Duodenal mucosa (tissue), 2 donors: ENCODE data around the gene FAM83G.

ENCODE experiments used
- H3K27ac ChIP-seq: one replicate; pipeline ENCODE4 v1.7.0; 2013; ENCODE audit warnings: low read depth, low read length
- H3K27me3 ChIP-seq, 2 donors: one replicate each; pipeline ENCODE4 v1.7.0; 2013; ENCODE audit warnings: low read length in 2 of 2, control low read depth in 1 of 2; ENCODE audit not compliant: insufficient read depth in 2 of 2, control insufficient read depth in 1 of 2
- H3K36me3 ChIP-seq, 2 donors: one replicate each; pipeline ENCODE4 v1.7.0; 2013; ENCODE audit warnings: low read length in 2 of 2, control low read depth in 1 of 2; ENCODE audit not compliant: insufficient read depth in 2 of 2, control insufficient read depth in 1 of 2
- H3K4me1 ChIP-seq, 2 donors: one replicate each; pipeline ENCODE4 v1.7.0; 2013; ENCODE audit warnings: low read length in 2 of 2, control low read depth in 1 of 2; ENCODE audit not compliant: insufficient read depth in 2 of 2, control insufficient read depth in 1 of 2
- H3K4me3 ChIP-seq, 2 donors: one replicate each; pipeline ENCODE4 v1.7.0; 2013; ENCODE audit warnings: low read length in 2 of 2, low read depth in 1 of 2
- H3K9ac ChIP-seq, 2 donors: one replicate each; pipeline ENCODE4 v1.7.0; 2013; ENCODE audit warnings: low read length in 2 of 2, low read depth in 1 of 2
- H3K9me3 ChIP-seq, 2 donors: one replicate each; pipeline ENCODE4 v1.7.0; 2013; ENCODE audit warnings: low read length in 2 of 2, control low read depth in 1 of 2; ENCODE audit not compliant: control insufficient read depth in 1 of 2

Gene FAM83G

DNA sequence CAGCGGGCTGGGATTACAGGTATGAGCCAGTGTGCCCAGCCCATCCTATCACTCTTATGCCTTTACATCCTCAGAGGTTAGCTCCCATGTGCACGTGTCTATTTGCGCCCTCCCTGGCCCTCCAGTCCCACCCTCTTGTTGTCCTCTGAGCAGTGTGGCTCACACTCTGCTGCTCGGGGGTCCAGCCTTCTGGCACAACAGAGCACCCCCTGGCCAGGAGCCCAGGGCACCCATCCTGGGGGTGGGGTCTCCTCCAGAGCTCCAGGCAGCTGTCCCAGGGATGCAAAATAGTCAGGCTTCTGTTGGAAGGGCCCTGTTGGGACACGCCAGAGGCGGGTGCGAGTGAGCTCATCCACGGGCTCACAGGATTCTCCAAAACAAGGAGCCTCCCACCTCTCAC is 11.7 kb upstream of the FAM83G start:
- Histone ChIP-seq H3K9me3 (no peaks in the 10 kb centered on the region), H3K36me3 (no peaks in the 10 kb centered on the region), H3K27ac (no peak overlapping the region), H3K27me3 (no peaks in the 10 kb centered on the region), H3K4me1 (peaks cover 6 to 12% of the 10 kb centered on the region in 2 donors), H3K9ac (no peak overlapping the region), H3K4me3 (no peak overlapping the region)

DNA sequence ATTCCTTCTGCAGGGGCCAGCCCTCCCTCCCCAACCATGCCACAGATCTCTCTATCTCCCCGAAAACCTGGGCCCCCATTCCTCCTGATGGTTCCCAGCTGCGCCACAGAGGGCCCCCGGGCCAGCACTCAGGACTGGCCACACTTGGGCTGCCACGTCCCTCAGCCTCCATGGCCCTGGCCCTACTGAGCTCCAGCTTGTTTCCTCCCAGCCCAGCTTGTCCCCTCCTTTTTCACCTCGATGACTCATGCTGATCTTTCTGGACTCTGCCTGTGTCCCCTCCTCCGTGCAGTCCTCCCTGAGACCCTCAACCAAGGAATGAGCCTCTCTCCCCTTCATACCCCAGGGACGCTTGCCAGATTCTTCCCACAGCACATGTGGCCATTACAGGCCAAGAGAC is 10.9 kb upstream of the FAM83G start:
- Histone ChIP-seq H3K9me3 (no peaks in the 10 kb centered on the region), H3K27ac (no peak overlapping the region), H3K4me1 (peaks cover 10 to 16% of the 10 kb centered on the region in 2 donors), H3K9ac (no peak overlapping the region), H3K36me3 (no peaks in the 10 kb centered on the region), H3K27me3 (no peaks in the 10 kb centered on the region), H3K4me3 (no peak overlapping the region)

DNA sequence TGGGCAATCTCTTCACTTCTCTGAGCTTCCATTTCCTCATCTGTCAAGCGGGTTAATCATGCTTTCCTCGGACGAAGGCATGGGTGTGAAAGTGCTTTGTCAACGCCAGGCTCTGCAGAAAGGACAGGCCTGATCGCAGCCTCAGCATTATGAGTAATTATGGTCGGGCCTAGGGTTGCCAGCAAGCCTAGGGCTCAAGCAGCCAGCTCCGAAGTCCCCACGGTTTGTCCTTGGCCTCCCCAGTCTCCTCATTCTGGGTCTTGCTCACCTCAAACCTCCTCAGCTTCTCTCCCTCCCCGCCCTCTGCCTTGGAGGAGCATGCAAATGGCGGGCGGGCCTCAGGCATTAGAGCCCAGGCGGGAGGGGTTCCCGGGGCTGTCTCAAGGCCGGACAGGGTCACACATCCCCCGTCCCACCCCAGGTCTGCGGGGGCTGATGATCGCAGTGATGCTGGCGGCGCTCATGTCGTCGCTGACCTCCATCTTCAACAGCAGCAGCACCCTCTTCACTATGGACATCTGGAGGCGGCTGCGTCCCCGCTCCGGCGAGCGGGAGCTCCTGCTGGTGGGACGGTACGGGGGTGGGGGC is 10.2 kb upstream of the FAM83G start:
- no peaks in the 10 kb centered on the region for H3K9me3 ChIP-seq
- no peak overlapping the region for H3K27ac ChIP-seq
- H3K27me3 ChIP-seq = no peaks in the 10 kb centered on the region
- no peak overlapping the region for H3K9ac ChIP-seq
- H3K36me3 ChIP-seq = no peaks in the 10 kb centered on the region
- H3K4me1 ChIP-seq = peaks cover 10 to 16% of the 10 kb centered on the region in 2 donors
- no peak overlapping the region for H3K4me3 ChIP-seq

DNA sequence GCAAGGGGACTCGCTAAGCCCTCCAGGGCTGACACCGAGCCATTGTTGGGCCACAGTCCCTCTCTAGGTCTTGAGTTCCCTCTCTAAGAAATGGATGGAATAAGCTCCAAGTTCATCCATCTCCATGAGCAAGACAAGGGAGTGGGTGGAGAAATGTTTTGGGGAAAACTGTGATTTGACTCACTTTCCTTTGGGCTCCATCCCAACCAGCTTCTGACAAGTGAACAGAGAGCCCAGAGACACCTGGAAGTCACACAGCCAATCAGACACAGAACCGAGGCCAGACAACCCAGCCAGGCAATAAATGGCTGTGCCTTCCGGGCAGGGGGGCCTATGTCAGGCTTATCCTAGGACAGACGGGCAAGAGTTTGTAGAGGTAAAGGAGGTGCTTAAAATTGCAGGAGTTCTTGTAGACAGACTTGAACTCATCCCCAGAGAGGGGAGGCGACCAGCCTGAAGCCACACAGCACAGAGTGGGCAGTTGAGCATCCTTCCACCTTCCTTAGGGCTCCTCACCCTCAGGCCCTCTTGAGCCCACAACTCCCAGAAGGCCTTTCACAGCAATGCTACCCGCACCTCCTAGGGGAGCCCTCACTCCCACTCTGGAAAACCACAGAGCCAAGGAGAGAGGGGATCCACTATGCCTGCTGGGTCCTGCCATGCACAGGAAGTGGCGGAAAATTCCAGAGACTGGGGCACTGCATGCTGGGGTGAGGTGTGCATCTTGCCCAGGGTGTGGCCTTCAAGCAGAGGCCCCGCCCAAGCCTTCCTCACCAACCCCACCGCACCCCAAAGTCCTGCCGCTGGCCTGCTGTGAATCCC is 9.5 kb upstream of the FAM83G start:
- H3K9ac ChIP-seq = no peak overlapping the region
- H3K36me3 ChIP-seq = no peaks in the 10 kb centered on the region
- H3K4me1 ChIP-seq = peaks cover 10 to 16% of the 10 kb centered on the region in 2 donors
- H3K9me3 ChIP-seq = no peaks in the 10 kb centered on the region
- H3K27me3 ChIP-seq = no peaks in the 10 kb centered on the region
- H3K4me3 ChIP-seq = no peak overlapping the region
- no peak overlapping the region for H3K27ac ChIP-seq

DNA sequence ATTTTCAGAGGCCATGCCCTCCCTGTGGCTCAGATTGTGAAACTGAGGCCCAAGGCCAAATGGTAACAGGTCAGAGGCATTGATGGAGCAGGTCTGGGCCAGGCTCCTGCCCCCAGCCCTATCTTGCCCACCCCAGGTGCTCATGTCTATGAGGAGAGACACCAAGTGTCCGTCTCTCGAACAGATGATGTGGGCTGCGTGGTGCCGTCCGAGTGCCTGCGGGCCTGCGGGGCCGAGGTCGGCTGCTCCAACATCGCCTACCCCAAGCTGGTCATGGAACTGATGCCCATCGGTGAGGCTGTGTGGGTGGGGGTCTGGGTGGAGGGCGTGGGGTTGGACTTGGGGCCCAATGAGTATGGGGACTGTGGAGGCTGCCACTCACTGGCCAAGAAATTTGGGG is 8.7 kb upstream of the FAM83G start:
- no peaks in the 10 kb centered on the region for H3K36me3 ChIP-seq
- no peak overlapping the region for H3K9ac ChIP-seq
- H3K27ac ChIP-seq = no peak overlapping the region
- peaks cover 10 to 14% of the 10 kb centered on the region in 2 donors for H3K4me1 ChIP-seq
- H3K4me3 ChIP-seq = no peak overlapping the region
- no peaks in the 10 kb centered on the region for H3K27me3 ChIP-seq
- no peaks in the 10 kb centered on the region for H3K9me3 ChIP-seq

DNA sequence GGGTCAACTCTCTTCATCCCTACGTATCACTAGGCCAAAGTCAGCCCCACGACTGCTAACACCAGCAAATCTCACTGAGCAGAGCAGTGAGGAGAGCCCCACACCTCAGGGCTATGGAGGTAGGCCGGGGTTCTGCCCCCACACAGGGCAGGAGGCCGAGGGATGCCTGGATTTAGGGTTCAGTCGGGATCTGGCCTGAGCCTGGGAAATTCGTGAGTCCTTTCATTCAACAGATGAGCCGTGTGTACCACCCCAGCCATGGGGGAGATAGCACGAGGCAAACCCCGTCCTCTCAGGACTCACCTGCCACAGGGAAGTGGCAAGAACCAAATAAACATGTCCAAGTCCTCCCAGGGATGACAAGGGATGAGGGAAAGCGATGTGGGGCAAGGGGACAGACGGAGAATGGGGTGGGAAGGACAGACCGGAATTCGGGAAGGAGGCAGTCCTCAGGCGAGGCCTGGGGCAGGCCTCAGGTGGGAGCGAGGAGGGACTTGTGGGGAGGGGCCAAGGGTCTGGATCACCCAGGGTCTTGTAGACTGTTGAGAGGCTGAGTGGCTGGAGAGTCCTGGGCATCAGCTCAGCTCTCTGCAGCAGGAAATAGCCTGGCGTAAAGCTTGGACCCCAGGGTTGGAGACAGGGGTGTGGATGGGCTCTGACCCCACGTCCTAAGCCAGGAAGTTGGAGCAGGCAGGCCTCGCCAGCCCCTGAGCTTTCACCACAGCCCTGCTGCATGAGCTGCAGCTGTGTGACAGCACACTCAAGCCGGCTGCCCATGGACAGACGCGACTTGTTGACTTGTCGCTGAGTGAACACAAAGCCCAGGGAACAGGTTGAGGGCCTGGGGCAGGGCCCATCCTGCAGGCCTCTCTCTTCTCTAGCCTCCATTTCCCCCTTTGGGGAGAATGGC is 7.9 kb upstream of the FAM83G start:
- Histone ChIP-seq H3K27ac (no peak overlapping the region), H3K27me3 (no peaks in the 10 kb centered on the region), H3K36me3 (no peaks in the 10 kb centered on the region), H3K4me3 (no peak overlapping the region), H3K9me3 (no peaks in the 10 kb centered on the region), H3K9ac (no peak overlapping the region), H3K4me1 (peaks cover 10 to 11% of the 10 kb centered on the region in 2 donors)

DNA sequence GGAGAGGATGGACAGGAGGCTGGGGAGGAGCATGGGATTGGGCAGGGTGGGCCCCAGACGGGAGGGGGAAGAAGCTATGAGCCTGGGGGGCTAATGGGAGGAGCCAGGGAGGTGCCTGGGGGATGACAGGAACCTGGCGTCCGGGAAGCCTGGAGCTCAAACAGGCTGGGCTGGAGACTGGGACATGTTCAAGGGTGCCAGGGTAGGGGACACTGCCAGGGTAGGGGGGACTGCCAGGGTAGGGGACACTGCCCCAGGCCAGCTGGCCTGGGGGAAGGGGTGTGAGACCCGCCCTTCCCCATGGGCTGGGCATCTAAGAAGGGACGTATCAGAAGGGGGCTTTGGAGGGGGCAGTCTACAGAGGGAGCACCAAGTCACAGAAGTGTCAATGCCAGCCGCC is 7.0 kb upstream of the FAM83G start:
- Histone ChIP-seq H3K27me3 (no peaks in the 10 kb centered on the region), H3K36me3 (no peaks in the 10 kb centered on the region), H3K4me1 (peaks cover 10 to 11% of the 10 kb centered on the region in 2 donors), H3K27ac (no peak overlapping the region), H3K9me3 (no peaks in the 10 kb centered on the region), H3K4me3 (no peak overlapping the region), H3K9ac (no peak overlapping the region)

DNA sequence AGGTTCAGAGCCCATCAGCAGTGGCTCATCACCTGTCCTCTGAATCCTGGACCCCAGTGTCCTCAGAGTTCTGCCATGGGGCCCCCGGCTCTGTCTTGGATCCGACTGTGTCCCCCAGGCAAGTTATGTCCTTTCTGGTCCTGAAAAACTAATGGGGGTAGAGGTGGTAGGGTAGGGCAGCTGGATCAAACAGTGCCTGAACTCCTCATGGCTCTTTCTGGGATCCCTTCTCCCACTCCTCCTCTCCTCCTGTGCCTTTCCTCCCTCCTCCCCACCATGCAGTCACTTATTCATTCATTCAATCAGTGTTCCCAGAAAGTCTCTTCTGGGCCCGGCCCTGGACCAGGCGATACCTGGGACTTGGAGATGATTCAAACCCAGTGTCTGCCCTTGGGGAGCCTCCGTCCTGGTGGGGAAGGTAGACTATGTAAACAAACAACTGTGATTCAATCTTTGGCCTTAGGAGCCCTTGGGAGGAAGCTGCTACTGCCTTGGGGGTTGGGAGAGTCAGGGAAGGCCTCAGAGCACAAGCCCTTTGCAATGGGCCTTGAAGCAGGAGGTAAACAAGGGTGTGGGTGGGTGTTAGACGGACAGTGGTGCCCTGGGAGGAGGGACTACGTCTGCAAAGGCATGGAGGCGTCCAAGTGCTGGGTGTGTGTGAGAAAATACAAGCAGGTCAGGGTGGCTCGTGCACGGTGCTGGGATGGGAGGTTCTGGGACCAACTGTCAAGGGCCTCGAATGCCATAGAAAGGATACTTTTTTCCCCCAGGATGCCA is 6.4 kb upstream of the FAM83G start:
- Histone ChIP-seq H3K4me3 (no peak overlapping the region), H3K9ac (no peak overlapping the region), H3K9me3 (no peaks in the 10 kb centered on the region), H3K36me3 (no peaks in the 10 kb centered on the region), H3K4me1 (peaks cover 10 to 11% of the 10 kb centered on the region in 2 donors), H3K27ac (no peak overlapping the region), H3K27me3 (no peaks in the 10 kb centered on the region)

DNA sequence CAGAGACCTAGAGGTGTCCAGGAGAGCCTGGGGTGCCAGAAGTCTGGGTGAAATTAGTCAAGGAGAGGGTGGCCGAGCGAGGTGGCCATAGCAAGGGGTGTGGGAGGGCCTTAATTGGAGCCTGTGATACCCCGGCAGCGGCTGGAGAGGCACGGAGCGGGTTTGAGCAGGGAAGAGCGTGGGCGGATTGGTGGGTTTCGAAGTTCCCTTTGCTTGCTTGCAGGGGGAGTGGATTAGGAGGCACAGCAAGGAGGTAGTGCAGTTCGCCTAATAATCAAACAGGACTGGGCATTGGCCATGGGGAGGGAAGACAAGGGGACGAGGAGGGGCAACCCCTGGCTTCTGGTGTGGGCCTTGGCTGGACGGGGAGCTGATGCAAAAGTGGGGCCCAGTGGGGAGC is 5.4 kb upstream of the FAM83G start:
- H3K9ac ChIP-seq = no peak overlapping the region
- no peak overlapping the region for H3K27ac ChIP-seq
- peaks cover 12 to 13% of the 10 kb centered on the region in 2 donors for H3K4me1 ChIP-seq
- no peaks in the 10 kb centered on the region for H3K27me3 ChIP-seq
- no peak overlapping the region for H3K4me3 ChIP-seq
- no peaks in the 10 kb centered on the region for H3K9me3 ChIP-seq
- no peaks in the 10 kb centered on the region for H3K36me3 ChIP-seq
